ENCODE results near the gene B3GNT7.

- TF ChIP-seq POLR2A (IDR thresholded peaks at IDR 0.05), result no peak
- TF ChIP-seq POLR2AphosphoS5 (IDR thresholded peaks at IDR 0.05), result peak in 3 of 4 donors; percentile 43 to 62 (median 49)
- no peak for TF ChIP-seq EP300 (IDR thresholded peaks at IDR 0.05)
- no peak for TF ChIP-seq CTCF (IDR thresholded peaks at IDR 0.05)
These were observed 7.4 kb upstream of the B3GNT7 start for GRCh38 chr2:231387904-231388724.
